Stomach smooth muscle (tissue), 2 donors: ENCODE measurements around the gene ETV1.
A peak's percentile ranks its signal among the peaks of the same experiment; 100 is the strongest.
"Not testable (repeated sequence)": the region's sequence is repeated elsewhere in the genome, so short reads cannot be mapped to it uniquely, and the experiment has no call there.

Source experiments
- H3K27ac ChIP-seq: one replicate; pipeline ENCODE4 v1.7.0; 2013; ENCODE audit warnings: mild to moderate bottlenecking, low read length, inconsistent platforms
- H3K27me3 ChIP-seq, 2 donors: one replicate each; pipeline ENCODE4 v1.7.0; 2013; ENCODE audit warnings: low read length in 2 of 2; ENCODE audit not compliant: insufficient read depth in 2 of 2, control insufficient read depth in 1 of 2
- H3K36me3 ChIP-seq, 2 donors: one replicate each; pipeline ENCODE4 v1.7.0; 2013; ENCODE audit warnings: low read length in 2 of 2; ENCODE audit not compliant: control insufficient read depth in 2 of 2, insufficient read depth in 2 of 2
- H3K4me1 ChIP-seq: one replicate; pipeline ENCODE4 v1.7.0; 2013; ENCODE audit warnings: low read length; ENCODE audit not compliant: control insufficient read depth, insufficient read depth
- H3K4me3 ChIP-seq, 2 donors: one replicate each; pipeline ENCODE4 v1.7.0; 2013; ENCODE audit warnings: low read length in 2 of 2
- H3K9ac ChIP-seq, 2 donors: one replicate each; pipeline ENCODE4 v1.7.0; 2013; ENCODE audit warnings: low read length in 2 of 2, mild to moderate bottlenecking in 1 of 2
- H3K9me3 ChIP-seq, 2 donors: one replicate each; pipeline ENCODE4 v1.7.0; 2013; ENCODE audit warnings: low read length in 2 of 2; ENCODE audit not compliant: control insufficient read depth in 2 of 2
- donor health status: healthy.
- donor health status: Pancreatic carcinoma.

Gene ETV1

GRCh38 chr7:13933091-13933490 is 56.4 kb downstream of the ETV1 start:
- H3K27me3 ChIP-seq: no peaks in the 10 kb centered on the region
- peak overlapping the region in 1 of 2 donors; percentile 1 for H3K9ac ChIP-seq
- no peaks in the 10 kb centered on the region for H3K36me3 ChIP-seq
- H3K4me1 ChIP-seq: peaks cover 8% of the 10 kb centered on the region
- H3K27ac ChIP-seq: peak overlapping the region; percentile 3
- H3K4me3 ChIP-seq: peak overlapping the region; percentile 10 to 37
- no peaks in the 10 kb centered on the region for H3K9me3 ChIP-seq

DNA sequence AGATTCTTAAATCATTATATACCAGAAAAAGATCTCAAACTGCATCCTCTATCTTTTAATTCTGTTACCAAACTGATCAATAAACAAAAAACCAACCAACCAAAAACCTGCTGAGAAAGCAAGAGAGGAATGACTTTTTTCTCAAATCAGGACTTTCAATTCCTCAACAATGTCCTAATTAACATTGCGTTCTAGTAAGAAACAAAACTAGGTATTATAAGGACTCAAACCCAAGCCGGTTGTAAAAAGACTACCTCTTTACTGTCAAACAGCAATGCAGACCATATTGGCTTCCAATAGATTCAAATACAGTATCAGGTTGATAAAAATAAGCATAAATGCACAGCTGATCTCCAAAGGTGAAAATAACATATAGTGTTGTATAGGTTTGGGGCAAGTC is 57.3 kb downstream of the ETV1 start:
- Histone ChIP-seq H3K4me1 (peaks cover 8% of the 10 kb centered on the region), H3K9me3 (no peaks in the 10 kb centered on the region), H3K27ac (no peak overlapping the region), H3K4me3 (no peak overlapping the region), H3K9ac (no peak overlapping the region), H3K36me3 (no peaks in the 10 kb centered on the region), H3K27me3 (no peaks in the 10 kb centered on the region)

DNA sequence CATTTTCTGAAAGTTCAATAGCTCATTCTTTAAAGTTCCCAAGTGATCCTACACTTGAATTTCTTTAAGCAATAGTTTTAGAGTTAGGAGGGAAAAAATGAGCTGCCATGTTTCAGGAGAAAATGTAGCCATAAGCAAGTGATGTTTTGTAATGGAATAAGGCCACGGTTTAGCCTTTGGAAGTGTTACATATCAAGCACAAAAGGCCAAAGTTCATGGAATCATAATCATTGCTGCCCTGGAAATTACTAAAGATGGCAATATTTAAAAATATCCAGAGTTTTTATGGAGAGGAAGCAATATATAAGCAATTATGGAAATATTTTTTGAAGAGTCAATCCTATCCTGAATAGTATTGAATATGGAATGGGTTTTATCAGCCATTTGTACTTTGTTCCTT is 68.4 kb downstream of the ETV1 start:
- no peak overlapping the region for H3K9ac ChIP-seq
- H3K4me1 ChIP-seq: peaks cover 2% of the 10 kb centered on the region
- no peaks in the 10 kb centered on the region for H3K36me3 ChIP-seq
- no peaks in the 10 kb centered on the region for H3K9me3 ChIP-seq
- H3K27ac ChIP-seq: no peak overlapping the region
- no peaks in the 10 kb centered on the region for H3K27me3 ChIP-seq
- H3K4me3 ChIP-seq: no peak overlapping the region

DNA sequence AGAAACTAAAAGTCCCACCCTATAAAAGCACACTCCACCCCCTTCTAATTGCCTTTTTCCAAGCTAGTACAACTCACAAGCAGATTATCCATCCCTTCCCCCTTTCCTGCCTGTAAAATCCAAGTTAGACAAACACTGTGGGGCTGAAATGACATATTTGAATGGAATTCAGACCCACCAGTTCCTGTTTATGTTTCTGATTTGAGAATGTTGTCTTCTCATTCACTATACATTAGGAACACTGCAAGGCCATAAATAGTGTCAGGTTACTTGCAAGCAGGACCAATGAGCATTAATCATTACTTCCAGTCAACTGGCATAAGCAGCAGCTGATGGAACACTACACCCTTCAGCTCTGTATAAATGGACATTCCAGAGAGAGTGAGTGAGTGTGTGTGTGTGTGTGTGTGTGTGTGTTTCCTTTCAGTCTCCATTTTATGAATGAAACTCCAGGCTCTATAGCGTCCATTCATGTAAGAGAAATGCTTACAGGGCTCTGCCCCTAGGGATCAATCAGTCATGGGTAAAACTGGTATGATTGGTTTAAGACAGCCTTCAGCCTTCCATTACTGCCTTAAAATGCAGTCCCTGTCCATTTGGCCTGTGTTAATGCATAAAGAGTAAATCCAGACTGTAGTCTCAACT is 69.3 kb downstream of the ETV1 start:
- Histone ChIP-seq H3K36me3 (no peaks in the 10 kb centered on the region), H3K4me3 (no peak overlapping the region), H3K9ac (no peak overlapping the region), H3K27ac (no peak overlapping the region), H3K27me3 (no peaks in the 10 kb centered on the region), H3K4me1 (peaks cover 2% of the 10 kb centered on the region), H3K9me3 (no peaks in the 10 kb centered on the region)

- H3K9ac ChIP-seq, H3K4me3 ChIP-seq, H3K4me1 ChIP-seq, H3K27ac ChIP-seq, H3K36me3 ChIP-seq, H3K27me3 ChIP-seq, H3K9me3 ChIP-seq: not testable (repeated sequence)
These were observed 71.1 kb downstream of the ETV1 start for GRCh38 chr7:13918333-13918732.

GRCh38 chr7:13917103-13917502 is 72.4 kb downstream of the ETV1 start:
- H3K27ac ChIP-seq, H3K9ac ChIP-seq, H3K9me3 ChIP-seq, H3K4me1 ChIP-seq, H3K36me3 ChIP-seq, H3K4me3 ChIP-seq, H3K27me3 ChIP-seq: not testable (repeated sequence)

- no peak overlapping the region for H3K27ac ChIP-seq
- H3K9ac ChIP-seq: no peak overlapping the region
- no peaks in the 10 kb centered on the region for H3K9me3 ChIP-seq
- H3K4me1 ChIP-seq: peaks cover 2% of the 10 kb centered on the region
- H3K4me3 ChIP-seq: no peak overlapping the region
- no peaks in the 10 kb centered on the region for H3K27me3 ChIP-seq
- no peaks in the 10 kb centered on the region for H3K36me3 ChIP-seq
These were observed 73.6 kb downstream of the ETV1 start for GRCh38 chr7:13915891-13916290.

DNA sequence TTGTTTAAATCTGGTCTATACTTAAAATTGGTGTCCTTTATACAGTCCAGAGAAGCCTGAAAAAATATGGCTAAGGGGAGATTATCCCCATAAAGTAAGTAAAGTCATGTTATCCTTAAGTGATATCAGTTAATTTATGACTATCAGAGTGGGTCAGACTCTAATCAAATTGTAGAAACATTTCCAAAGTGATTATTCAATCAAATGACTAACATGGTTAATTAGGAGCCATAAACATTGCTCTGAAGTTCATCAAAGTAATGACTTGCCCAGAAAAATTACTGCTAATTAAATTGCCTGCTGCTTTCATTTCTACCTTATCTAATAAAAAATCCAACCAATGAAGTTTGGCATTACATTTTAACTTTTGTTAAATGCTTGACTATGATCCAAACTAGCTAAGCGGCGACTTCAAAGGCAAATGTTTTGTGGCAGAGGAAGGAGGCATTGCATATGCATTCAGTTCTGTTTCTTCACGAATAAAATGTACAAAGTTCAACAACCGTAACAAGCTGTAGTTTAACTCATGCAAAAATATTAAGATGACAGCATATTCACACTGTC is 76.7 kb downstream of the ETV1 start:
- no peak overlapping the region for H3K9ac ChIP-seq
- H3K9me3 ChIP-seq: no peaks in the 10 kb centered on the region
- no peaks in the 10 kb centered on the region for H3K27me3 ChIP-seq
- no peak overlapping the region for H3K27ac ChIP-seq
- H3K36me3 ChIP-seq: no peaks in the 10 kb centered on the region
- no peak overlapping the region for H3K4me3 ChIP-seq
- H3K4me1 ChIP-seq: no peaks in the 10 kb centered on the region

- no peaks in the 10 kb centered on the region for H3K9me3 ChIP-seq
These were observed 77.6 kb downstream of the ETV1 start for GRCh38 chr7:13911909-13912308.

GRCh38 chr7:13910805-13911551 is 78.5 kb downstream of the ETV1 start:
- no peak overlapping the region for H3K27ac ChIP-seq

More at GRCh38 chr7:13911909-13912308, 77.6 kb downstream of the ETV1 start:
- no peak overlapping the region for H3K9ac ChIP-seq
- no peak overlapping the region for H3K4me3 ChIP-seq
- H3K27me3 ChIP-seq: no peaks in the 10 kb centered on the region
- no peaks in the 10 kb centered on the region for H3K36me3 ChIP-seq
- no peak overlapping the region for H3K27ac ChIP-seq
- H3K4me1 ChIP-seq: no peaks in the 10 kb centered on the region

More at GRCh38 chr7:13910805-13911551, 78.5 kb downstream of the ETV1 start:
- H3K9ac ChIP-seq: no peak overlapping the region
- H3K4me3 ChIP-seq: no peak overlapping the region
- no peaks in the 10 kb centered on the region for H3K4me1 ChIP-seq
- no peaks in the 10 kb centered on the region for H3K9me3 ChIP-seq
- H3K36me3 ChIP-seq: no peaks in the 10 kb centered on the region
- no peaks in the 10 kb centered on the region for H3K27me3 ChIP-seq
